RWPE1 (cell line): ENCODE data around the gene C22orf15.

ENCODE experiments used
- CTCF ChIA-PET: fragments of 350-600 bp; sonication (Branson Sonifier 250); formaldehyde crosslinking; extraction: SDS; loops from one replicate; lab custom pipeline; 2021; lab: Yijun Ruan, JAX
- POLR2A ChIA-PET: fragments of 400-600 bp; formaldehyde crosslinking; extraction: SDS; loops from one replicate; lab custom pipeline; 2020; ENCODE audit warnings: antibody characterized with exemption; ENCODE audit not compliant: low non-redundant PET; lab: Yijun Ruan, JAX
- DNase-seq: peaks from one replicate; pipeline ENCODE4 v3.0.0; 2012; ENCODE audit warnings: low spot score
- H3K27ac ChIP-seq: fragments of 450-650 bp; 2 replicates; pipeline ENCODE4 v1.5.1; 2017
- TF ChIP-seq, protein P1 (sequence below): fragments of 450-650 bp; conservative IDR thresholded peaks from 2 replicates; pipeline ENCODE4 v1.5.1; 2017; ENCODE audit warnings: low read depth, mild to moderate bottlenecking

The C22orf15 gene

DNA sequence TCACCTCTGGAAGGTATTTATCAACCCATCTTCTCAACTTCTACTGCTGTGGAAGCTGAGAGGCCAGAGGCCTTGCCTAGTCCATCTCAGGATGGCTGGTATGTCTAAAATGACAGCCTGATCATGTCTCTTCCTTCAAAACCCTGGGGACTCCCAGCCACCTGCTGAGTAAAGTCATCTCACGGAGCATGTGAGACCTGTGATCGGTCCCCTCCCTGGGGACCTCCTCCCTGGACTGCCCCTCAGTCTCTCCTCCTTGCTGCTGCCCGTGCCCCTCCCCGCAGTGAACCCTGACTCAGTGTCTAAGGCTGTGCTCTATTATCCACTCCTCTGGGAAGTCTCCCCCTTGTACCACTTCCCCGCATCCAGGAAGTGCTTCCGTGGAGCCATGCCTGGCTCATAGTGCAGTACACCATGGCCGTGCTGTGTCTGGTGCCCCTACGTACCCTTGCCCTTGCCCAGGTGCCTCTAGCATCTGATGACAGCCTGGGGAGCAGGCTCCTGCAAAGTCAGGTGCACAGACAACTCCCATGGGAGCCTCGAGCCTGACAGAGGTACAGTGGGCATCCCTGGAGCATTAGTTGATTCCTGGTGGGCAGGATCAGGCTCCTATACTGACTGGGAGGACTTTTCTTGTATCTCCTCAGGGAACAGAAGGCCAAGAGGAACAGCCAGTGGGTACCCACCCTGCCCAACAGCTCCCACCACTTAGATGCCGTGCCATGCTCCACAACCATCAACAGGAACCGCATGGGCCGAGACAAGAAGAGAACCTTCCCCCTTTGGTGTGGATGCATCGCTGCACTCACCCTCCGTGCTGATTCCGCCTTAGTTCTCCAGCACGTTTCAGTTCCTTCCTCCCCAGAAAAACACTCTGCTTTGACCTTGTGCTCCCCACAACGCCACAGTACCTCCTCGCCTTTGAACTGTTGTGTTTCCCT lies 37.8 kb downstream of the C22orf15 start:
- ChIA-PET POLR2A (no interaction called here), CTCF (no interaction called here)
- no peak for DNase-seq
- TF ChIP-seq, protein P1, sequence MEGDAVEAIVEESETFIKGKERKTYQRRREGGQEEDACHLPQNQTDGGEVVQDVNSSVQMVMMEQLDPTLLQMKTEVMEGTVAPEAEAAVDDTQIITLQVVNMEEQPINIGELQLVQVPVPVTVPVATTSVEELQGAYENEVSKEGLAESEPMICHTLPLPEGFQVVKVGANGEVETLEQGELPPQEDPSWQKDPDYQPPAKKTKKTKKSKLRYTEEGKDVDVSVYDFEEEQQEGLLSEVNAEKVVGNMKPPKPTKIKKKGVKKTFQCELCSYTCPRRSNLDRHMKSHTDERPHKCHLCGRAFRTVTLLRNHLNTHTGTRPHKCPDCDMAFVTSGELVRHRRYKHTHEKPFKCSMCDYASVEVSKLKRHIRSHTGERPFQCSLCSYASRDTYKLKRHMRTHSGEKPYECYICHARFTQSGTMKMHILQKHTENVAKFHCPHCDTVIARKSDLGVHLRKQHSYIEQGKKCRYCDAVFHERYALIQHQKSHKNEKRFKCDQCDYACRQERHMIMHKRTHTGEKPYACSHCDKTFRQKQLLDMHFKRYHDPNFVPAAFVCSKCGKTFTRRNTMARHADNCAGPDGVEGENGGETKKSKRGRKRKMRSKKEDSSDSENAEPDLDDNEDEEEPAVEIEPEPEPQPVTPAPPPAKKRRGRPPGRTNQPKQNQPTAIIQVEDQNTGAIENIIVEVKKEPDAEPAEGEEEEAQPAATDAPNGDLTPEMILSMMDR: no peak
- no peak overlapping the region for H3K27ac ChIP-seq

DNA sequence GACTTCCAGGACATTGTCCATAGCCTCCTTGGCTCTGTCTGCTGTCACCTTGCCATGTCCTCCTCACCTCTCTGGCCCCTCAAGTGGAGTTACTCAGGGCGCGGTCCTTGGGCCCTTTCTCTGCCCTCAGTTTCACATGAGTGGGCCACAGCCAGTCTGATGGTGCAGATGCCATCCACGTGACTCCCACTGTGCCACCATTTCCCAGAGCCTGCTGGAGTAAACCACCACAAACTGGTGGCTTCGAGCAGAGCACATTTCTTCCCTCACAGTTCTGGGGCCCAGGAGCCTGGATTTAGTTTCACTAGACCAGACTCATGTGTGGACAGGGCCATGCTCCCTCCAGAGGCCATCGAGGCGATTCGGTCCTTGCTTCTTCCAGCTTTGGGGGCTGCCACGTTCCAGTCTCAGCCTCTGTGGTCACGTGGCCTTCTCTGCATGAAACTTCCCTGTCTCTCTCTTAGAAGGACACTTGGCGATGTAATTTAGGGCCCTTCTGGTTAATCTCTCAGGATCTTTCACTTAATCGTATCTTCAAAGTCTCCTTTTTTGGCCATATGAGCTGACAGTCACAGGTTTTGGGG lies 38.5 kb downstream of the C22orf15 start:
- TF ChIP-seq, protein P1: no peak
- CTCF ChIA-PET: no interaction called here
- no peak for DNase-seq
- no peak overlapping the region for H3K27ac ChIP-seq
- POLR2A ChIA-PET: no interaction called here

DNA sequence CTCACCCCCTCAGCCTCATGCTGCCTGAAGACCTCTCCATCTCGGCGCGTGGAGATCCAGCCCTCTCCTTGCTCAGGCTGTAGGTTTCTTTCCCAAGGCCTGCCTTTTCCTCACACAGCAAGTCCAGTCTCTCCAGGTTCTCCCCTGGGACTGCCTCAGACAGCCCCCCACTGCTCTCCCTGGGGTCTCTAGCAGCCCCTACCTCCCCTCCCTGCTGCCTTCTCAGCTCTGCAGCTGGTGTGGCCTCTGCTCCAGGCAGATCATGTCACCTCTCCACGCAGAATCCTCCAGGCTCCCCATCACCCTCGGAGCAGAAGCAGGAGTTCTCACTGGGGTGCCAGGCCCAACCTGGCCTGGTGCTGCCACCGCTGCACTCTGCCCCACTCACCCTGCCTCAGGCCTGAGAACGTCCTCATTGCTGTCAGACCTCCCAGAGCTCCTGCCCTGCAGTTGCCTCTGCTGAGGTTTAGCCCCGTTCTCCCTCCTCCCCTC lies 39.1 kb downstream of the C22orf15 start:
- H3K27ac ChIP-seq: no peak overlapping the region
- TF ChIP-seq, protein P1: no peak
- no peak for DNase-seq
- ChIA-PET POLR2A (no interaction called here), CTCF (no interaction called here)

DNA sequence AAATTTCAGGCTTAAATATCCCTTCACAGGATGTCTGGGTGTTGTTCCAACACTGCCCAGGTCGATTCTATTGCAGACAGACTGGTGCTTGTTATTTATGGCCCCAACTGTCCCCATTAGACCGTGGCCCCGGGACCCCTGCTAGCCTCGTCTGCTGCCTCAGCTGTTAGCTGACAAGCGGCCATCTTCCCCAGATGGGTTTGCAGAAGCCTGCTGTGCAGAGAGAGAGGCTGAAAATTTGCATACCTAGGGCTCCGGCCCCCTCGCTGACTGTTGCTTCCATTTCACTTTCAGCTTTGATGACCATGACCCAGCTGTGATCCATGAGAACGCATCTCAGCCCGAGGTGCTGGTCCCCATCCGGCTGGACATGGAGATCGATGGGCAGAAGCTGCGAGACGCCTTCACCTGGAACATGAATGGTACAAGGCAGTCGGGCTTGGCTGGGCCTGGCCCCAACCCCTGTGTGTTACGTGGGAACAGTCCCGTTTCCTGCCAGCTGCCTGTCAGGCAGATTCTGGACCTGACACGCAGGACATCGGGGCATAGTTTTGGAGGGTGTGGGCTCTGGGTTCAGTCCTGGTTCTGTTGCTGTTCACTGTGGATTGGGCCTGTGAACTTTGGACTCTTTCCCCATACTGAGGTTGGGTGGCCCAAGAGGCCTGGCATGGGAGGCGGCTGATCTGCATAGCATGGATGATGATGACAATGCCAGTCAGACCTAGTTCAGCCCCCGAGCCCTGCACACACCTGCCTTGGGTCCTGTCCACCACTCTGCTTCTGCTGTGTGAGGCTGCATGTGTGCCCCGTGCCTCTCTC lies 40.4 kb downstream of the C22orf15 start:
- POLR2A ChIA-PET: no interaction called here
- no peak for DNase-seq
- H3K27ac ChIP-seq: no peak overlapping the region
- TF ChIP-seq, protein P1: no peak
- CTCF ChIA-PET: no interaction called here

DNA sequence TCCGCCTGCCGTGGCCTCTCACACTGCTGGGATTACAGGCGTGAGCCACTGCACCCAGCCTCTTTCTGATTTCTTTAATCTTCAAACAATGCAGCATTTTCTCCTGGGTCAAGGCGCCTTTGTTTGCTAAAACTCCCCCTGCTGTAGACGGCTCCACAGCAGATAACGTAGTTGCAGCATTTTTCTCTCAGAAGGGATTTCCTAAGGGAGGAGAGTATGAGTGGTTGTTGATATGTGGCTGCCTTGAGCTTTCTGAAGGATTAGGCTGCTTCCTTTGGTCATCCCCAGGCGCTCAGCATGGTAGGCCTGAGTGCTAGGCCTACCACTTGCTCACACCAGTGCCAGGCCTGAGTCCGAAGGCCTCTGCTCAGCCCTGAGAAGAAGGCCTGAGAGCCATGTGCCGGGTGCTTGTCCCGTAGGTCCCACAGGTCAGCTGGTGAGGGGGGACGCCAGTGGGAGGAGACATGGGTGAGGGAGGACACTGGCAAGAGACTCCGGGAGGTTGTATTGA lies 42.0 kb downstream of the C22orf15 start:
- CTCF ChIA-PET: no interaction called here
- H3K27ac ChIP-seq: 0 out of 2 replicates have a peak overlapping the region, but pooled peaks have one; percentile 11
- no peak for DNase-seq
- TF ChIP-seq, protein P1: no peak
- POLR2A ChIA-PET: no interaction called here

DNA sequence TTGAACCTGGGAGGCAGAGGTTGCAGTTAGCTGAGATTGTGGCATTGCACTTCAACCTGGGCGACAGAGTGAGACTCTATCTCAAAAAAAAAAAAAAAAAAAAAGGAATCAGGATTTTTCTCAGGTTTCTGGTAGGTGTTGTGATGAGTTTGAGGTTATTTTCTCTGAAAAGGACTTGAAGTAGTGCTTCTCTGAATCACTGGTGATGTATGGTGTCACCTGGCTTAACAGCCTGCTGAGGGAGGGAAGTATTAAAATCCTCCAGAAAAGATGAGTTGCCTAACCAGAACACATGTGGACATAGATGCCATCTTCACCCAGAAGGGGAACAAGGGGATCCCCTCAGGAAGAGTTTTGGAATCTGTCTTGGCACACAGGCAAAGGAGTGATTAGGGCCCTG lies 44.0 kb downstream of the C22orf15 start:
- no peak overlapping the region for H3K27ac ChIP-seq
- ChIA-PET CTCF (no interaction called here), POLR2A (no interaction called here)
- TF ChIP-seq, protein P1: no peak
- DNase-seq: no peak
